GM13976 (cell line): ENCODE data around the gene PRRG3.

ENCODE experiments used
- DNase-seq: peaks from one replicate; pipeline ENCODE4 v3.0.0; 2012; ENCODE audit warnings: low spot score
- in situ Hi-C: fragments of 300-500 bp; cut with MboI; formaldehyde crosslinking; loops from one replicate; pipeline ENCODE4 v1.12.0; 2022; ENCODE audit warnings: low sequenced_read_pairs, mixed read lengths, inconsistent platforms; ENCODE audit not compliant: unreplicated experiment
- TF ChIP-seq, protein P1 (sequence below): IDR thresholded peaks from 2 replicates; pipeline ENCODE4 v1.5.1; 2012; ENCODE audit warnings: borderline replicate concordance, mild to moderate bottlenecking; ENCODE audit not compliant: insufficient read depth; ENCODE audit errors: extremely low read depth, missing control alignments, control extremely low read depth

Gene PRRG3

DNA sequence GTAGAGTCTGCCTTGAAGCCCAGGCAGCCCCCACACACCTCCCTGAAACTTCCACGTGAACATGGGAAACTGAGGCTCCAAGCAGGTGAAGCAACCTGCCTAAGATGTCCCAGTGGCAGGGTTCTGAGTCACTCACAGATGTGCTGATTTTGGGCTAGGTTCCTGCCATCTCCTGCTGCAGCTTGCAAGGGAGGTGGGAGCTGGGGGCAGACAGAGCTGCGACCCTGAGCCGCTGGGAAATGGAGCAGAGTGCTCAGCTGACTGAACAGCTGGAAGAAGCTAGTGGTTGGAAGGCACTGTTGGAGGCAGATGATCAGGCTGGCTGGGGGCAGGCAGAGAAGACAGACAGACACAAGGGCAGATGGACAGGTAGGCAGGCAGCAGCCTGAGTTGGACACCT is 17.0 kb downstream of the PRRG3 start:
- TF ChIP-seq, protein P1, sequence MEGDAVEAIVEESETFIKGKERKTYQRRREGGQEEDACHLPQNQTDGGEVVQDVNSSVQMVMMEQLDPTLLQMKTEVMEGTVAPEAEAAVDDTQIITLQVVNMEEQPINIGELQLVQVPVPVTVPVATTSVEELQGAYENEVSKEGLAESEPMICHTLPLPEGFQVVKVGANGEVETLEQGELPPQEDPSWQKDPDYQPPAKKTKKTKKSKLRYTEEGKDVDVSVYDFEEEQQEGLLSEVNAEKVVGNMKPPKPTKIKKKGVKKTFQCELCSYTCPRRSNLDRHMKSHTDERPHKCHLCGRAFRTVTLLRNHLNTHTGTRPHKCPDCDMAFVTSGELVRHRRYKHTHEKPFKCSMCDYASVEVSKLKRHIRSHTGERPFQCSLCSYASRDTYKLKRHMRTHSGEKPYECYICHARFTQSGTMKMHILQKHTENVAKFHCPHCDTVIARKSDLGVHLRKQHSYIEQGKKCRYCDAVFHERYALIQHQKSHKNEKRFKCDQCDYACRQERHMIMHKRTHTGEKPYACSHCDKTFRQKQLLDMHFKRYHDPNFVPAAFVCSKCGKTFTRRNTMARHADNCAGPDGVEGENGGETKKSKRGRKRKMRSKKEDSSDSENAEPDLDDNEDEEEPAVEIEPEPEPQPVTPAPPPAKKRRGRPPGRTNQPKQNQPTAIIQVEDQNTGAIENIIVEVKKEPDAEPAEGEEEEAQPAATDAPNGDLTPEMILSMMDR, result no peak
- DNase-seq, result no peak
- in situ Hi-C loops, result no loop called here

DNA sequence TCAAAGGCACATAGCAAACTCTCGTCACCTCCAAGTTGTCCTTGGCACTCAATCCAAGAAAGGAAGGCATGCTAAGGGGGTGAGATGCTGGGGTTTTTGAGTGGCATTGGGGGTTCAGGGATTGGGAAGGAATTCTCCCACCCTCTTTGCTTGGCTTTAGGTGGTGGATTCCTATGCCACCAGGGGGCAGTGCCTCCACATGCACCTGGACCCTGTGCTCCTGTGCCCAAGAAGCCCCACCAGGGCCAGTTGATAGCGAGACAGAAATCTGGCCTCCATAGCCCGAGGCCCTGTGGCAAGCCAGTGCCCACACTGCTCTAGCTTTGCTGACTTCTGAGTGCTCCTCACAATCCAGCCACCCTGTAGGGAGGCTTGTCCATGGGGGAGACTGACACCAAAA is 18.6 kb downstream of the PRRG3 start:
- peak; percentile 47 for DNase-seq
- in situ Hi-C loops, result no loop called here
- TF ChIP-seq, protein P1, result peak; percentile 34

DNA sequence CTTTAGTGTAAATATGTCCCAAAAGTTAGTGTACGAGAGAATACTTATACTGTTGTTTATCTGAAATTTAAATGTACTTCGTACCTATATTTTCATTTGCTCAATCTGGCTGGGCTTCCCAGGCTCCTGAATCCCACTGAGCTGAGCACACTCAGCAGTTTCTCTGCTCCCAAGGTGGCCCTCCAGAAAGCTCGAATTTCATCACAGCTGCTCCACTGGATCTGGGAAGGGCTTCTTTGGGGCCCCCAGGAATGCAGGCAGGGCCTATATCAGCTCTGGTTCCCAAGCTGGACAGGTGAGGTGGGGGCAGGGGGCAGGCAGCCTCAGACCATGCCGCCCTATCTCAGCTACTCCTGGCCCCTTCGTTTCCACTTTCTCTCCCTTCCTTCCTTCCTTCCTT is 19.1 kb downstream of the PRRG3 start:
- DNase-seq, result no peak
- in situ Hi-C loops, result no loop called here
- TF ChIP-seq, protein P1, result no peak

DNA sequence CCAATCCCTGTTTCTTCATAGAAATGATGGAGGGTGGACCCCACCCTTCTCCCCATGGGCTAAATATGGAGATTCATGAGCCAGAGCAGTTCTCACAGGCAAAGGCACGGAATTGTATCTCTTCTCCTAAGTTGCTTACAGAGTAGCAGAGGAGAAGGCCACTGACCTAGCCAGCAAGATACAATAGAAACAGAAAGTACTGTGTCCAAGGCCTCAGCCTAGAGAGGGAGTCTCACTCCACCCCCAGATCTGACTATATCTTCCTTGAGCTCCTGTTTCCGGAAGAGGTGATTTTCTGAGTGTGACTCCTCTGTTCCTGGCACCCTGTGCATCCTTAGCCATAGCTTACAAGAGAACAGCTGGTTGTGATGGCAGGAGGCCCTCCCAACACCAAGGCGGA is 20.5 kb downstream of the PRRG3 start, which contains the start of gene FATE1:
TSS of gene FATE1 (plus strand) at position 284 of the 400 bp plus-strand sequence. CDS start at position 369, 85 bp downstream.
- DNase-seq, result no peak
- TF ChIP-seq, protein P1, result no peak
- in situ Hi-C loops, result no loop called here

DNA sequence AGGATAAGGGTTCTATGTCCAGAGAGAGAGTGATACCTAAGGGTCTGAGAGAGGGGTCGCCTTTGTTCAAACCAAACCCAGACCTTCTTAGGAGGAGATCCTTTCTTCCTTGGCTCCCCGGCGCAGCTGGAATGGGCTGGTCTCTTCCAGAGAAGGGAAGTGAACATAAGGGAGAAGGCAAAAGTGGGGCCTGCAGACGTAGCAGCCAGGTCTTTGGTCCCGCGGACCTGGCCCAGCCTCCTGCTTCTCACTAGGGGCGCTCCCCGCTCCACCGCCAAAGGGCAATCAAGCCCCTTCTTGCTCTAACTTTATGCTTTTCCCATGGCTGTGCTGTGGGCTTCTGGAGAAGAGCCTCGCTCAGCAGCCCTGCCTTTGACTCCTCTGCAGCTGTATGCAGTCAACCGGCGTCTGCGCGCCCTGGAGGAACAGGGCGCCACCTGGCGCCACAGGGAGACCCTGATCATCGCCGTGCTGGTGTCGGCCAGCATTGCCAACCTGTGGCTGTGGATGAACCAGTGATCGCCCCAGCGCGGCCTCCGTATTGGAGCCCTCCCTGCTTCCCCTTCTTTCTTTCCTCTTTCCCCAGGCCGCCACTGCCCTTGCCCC is 27.1 kb downstream of the PRRG3 start:
- in situ Hi-C loops, result no loop called here
- DNase-seq, result no peak
- TF ChIP-seq, protein P1, result no peak

DNA sequence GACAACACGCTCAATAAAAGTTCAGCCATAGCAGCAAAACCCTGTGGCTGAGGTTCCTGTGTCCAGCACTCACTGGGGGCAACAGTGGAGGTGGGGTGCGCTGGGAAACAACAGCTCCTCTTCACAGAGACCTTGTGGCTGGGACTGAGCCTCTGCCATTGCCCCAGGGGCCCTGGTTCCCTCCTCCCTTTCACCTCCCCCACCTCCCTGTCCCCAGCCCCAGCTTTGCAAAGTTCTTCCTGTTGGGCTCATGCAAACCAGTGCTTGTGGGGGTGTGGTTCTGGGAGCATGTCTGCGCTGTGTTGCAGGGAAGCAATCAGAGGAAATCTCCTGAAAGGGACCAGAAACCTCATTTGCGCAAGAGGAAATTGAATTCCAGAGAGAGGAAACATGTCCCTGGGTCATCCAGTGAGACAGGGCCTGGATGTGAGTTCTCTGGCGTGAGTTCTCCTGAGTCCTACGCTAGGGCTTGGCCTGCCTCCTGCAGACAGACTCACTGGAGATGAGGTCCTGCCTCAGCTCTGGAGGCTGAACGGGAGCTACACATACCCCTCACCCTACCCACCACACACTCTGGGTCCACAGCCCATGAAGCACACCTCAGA is 28.0 kb downstream of the PRRG3 start:
- DNase-seq, result no peak
- TF ChIP-seq, protein P1, result no peak
- in situ Hi-C loops, result no loop called here
